Stimulated activated CD8-positive, alpha-beta memory T cell treated with anti-CD3 and anti-CD28 coated beads, Interleukin-15, amount 100 ng/mL, for 1 hour (primary cell): Measurements from ENCODE around the gene MRPL27.

Experiments
- DNase-seq: peaks from one replicate; pipeline ENCODE4 v3.0.0-alpha.2; 2020; ENCODE audit warnings: low read depth

The MRPL27 gene

GRCh38 chr17:50386510-50386909 lies 13.5 kb upstream of the MRPL27 start:
- no peak for DNase-seq

- no peak for DNase-seq
Observed at GRCh38 chr17:50382931-50383330, 9.9 kb upstream of the MRPL27 start.

DNA sequence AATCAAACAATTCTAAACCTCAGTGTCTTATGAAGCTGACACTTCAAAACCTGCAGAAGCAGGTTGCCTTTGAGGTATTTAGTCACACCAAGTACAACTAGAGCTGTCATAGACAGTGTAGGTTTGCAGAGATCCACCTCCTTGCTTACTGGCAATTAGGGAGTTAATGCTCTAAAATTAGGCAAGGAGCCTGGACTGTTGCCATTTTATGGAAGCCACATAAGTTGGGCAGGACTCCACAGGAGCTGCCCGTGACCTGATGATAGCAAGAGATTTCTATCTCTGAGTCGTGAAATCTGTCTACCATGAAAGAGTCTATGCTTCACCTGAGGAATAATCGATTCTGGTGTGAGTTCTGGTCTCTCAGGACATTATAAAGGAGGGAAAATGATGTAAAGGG lies 8.9 kb upstream of the MRPL27 start:
- no peak for DNase-seq

GRCh38 chr17:50381260-50381815 lies 8.4 kb upstream of the MRPL27 start:
- no peak for DNase-seq

DNA sequence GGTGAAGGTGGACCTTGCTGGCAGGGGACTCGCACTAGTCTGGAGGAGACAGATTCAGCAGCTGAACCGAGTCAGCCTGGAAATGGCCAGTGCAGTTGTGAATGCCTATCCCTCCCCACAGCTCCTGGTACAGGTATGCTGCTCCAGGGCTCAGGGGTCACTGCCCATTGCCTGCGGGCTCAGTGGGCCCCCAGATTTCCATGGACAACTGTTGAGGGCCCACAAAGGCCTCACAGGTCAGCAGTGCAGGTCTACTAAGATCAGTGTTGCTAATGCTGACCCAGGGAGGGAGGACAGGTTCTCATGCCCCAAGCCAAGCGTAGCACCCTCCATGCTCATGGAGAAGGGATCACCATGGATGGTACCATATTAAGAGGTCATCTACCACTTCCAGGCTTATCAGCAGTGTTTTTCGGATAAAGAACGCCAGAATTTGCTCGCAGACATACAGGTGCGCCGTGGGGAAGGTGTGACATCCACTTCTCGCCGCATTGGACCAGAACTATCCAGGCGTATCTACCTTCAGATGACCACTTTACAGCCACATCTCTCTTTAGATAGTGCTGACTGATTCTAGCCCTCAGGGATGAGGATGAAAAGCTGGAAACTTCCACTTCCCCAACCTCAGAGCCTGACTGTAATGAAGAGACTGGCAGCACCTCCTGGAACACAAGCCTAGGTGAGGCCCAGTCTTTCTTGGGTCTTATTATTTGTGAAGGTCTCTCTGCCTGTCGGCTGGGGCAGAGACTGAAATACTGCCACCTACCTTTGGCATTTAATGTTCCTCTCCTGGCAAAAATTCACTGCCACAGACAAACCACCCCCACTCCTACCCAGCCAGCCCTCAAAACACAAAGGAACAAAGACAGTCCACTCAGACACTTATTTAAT lies 7.6 kb upstream of the MRPL27 start:
- DNase-seq, result no peak

GRCh38 chr17:50379351-50380132 lies 6.6 kb upstream of the MRPL27 start:
- no peak for DNase-seq

DNA sequence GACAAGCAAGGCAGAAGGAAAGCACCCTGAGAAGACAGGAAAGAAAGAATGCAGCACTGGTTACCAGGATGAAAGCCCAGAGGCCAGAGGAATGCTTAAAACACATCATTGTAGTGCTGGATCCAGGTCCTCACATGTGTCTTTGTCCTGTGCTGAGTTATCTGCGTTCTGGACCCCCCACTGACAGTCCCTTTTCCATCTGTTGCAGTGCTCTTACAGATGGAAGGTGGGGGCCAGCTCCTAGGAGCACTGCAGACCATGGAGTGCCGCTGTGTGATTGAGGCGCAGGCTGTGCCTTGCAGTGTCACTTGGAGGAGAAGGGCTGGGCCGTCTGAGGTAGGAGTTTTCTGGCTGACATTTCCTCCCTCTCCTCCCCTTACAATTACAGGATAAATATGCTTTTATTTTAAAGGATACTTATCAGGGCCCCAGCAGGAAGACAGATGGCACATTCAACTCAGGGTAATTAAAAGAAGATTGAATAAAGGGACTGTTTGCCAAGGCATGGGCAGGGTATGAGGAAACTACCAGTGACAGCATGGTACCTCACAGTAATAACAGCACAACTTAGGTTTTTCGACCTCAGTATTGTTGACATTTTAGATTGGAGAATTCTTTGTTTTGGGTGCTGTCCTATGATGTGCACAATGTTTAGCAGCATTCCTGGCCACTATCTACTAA lies 3.0 kb upstream of the MRPL27 start:
- DNase-seq, result no peak

GRCh38 chr17:50373705-50374104 lies 721 bp upstream of the MRPL27 start:
- no peak for DNase-seq

GRCh38 chr17:50372222-50372757 lies 694 bp downstream of the MRPL27 start:
- no peak for DNase-seq

DNA sequence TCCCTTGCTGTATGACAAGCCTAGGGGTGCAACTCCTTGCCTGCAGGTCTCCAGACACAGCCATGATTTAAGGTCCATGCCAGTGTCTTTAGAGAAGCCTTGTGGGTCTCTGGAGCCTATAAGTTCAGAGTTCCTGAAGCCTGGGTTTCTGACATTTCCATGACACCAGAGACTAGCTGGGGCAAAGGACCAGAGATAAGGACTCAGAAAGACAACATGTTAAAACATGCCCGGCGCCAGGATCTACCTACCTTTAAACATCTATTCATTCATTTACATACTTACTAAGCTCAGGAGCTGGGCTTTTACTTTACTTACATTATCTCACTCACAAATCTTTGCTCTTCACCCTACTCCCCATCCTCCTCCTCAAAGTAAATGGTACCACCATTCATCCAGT lies 1.5 kb downstream of the MRPL27 start:
- no peak for DNase-seq

DNA sequence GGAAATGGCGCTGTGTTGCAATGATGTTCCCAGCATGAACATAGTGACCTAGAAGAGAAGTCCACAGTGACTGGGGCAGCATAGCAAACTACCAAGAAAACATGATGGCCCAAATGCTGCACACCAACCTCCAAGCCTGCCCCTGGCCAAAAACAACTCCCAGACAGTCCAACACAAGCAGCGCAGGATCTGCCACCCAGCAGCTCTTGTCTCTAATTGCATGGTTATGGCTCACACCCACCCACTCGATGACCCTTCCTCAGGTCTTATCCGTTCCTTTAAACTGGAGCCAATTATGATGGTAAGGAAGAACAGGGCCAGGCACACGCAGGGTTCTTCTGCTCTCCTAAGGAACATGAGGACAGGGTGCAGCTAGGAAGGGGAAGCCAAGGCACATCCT lies 2.9 kb downstream of the MRPL27 start:
- DNase-seq, result no peak

DNA sequence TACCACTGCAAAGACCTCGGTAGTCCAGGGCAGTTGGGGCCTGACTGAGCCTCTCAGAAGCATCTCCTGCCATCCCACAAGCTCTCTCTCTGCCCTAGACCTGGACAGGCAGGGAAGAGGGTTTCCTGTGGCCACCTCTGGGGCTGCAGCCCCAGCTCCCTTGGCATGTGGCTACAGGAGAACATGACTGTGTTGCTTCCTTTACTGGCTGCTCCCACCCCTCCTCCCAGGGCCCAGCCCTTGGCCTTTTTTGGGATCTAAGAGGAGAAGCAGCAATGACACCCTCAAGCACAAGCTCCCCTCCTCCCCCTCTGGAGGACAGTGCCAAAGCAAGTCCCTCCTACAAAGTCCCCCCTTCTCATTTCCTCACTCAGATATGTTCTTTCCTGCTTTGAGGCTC lies 5.6 kb downstream of the MRPL27 start:
- DNase-seq, result no peak

GRCh38 chr17:50365649-50366393 lies 7.2 kb downstream of the MRPL27 start:
- no peak for DNase-seq

GRCh38 chr17:50365165-50365564 lies 7.8 kb downstream of the MRPL27 start:
- DNase-seq, result no peak

GRCh38 chr17:50364715-50365114 lies 8.3 kb downstream of the MRPL27 start:
- no peak for DNase-seq

DNA sequence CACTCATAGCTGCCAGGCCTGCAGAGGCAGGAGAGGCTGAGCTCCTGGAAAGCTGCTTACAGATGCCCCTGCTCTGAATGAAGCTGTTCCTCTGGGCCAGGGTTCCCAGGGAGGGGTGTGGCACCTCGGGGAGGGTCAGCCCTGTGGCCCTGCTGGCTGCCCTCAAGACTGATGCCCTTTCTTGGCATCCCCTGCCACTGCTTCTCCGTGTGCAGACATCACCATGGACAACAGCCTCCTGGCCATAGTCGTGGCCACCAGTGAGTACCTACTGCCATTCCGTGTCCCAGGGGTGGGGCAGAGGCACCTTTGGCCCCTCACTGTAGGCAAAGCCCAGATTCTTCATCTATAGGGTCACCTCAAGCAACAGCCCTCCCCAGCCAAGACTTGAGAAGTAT lies 8.9 kb downstream of the MRPL27 start:
- DNase-seq, result no peak

DNA sequence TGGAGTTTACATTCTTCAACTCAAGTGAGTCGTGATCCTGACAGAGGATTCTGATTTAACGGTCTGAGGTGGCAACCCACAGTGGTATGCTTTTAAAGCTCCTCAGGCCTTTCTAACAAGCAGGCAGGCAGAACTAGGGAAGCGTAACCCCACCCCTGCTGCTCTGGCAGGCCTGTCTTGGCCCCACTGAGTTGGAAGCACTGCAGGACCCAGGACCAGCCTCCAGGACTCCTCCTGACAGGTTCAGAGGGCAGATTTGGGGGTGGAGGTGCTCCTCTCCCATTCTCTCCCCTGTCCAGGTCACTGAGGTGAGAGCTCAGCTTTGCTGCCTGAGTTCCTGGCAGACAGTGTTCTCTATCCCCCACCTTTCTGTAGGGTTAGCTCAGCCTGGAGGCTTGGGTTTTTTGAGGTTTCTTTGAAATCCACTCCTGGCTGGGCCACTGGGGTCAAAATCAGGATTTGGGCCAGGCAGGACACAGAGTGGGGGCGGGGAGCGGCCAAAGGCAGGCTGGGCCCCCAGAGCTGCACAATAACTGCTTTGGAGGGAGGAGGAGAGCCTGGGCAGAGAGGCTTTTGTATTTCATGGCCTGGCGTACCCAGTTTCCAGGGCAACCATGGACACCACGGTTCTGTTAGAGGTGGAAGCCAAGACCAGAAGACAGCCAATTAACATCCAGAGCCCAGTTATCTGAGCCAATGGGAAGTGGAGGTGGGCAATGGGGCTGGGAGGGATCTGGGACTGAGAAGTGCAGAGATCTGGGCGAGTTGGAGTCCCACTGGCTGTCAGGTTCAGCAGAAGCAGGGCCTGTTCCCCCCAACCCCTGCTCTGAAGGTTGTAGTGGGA lies 9.5 kb downstream of the MRPL27 start:
- no peak for DNase-seq

DNA sequence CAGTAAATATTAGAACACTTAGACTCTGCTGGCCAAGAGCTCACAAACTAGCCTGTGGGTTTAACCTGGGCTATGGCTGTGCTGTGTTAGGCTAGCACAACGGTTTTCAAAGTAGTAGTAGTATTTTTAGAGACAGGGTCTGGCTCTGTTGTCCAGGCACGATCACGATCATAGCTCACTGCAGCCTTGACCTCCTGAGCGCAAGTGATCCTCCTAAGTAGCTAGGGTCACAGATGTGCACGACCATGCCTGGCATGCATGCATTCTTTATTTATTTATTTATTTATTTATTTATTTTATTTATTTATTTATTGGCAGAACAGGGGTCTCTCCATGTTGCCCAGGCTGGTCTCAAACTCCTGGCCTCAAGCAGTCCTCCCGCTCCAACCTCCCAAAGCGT lies 10.3 kb downstream of the MRPL27 start:
- no peak for DNase-seq

- DNase-seq, result peak; percentile 27
Observed at GRCh38 chr17:50361561-50362480, 11.2 kb downstream of the MRPL27 start.
